NCI-H748 (cell line): Measurements from ENCODE around the gene SLC35E4.
"Not testable (repeated sequence)": the region's sequence is repeated elsewhere in the genome, so short reads cannot be mapped to it uniquely, and the experiment has no call there.

Experiments used
- DNase-seq: peaks from one replicate; lab custom pipeline; 2025; ENCODE audit not compliant: unreplicated experiment; lab: John Stamatoyannopoulos, UW

Gene SLC35E4, protein sequence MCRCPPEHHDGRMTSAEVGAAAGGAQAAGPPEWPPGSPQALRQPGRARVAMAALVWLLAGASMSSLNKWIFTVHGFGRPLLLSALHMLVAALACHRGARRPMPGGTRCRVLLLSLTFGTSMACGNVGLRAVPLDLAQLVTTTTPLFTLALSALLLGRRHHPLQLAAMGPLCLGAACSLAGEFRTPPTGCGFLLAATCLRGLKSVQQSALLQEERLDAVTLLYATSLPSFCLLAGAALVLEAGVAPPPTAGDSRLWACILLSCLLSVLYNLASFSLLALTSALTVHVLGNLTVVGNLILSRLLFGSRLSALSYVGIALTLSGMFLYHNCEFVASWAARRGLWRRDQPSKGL

DNA sequence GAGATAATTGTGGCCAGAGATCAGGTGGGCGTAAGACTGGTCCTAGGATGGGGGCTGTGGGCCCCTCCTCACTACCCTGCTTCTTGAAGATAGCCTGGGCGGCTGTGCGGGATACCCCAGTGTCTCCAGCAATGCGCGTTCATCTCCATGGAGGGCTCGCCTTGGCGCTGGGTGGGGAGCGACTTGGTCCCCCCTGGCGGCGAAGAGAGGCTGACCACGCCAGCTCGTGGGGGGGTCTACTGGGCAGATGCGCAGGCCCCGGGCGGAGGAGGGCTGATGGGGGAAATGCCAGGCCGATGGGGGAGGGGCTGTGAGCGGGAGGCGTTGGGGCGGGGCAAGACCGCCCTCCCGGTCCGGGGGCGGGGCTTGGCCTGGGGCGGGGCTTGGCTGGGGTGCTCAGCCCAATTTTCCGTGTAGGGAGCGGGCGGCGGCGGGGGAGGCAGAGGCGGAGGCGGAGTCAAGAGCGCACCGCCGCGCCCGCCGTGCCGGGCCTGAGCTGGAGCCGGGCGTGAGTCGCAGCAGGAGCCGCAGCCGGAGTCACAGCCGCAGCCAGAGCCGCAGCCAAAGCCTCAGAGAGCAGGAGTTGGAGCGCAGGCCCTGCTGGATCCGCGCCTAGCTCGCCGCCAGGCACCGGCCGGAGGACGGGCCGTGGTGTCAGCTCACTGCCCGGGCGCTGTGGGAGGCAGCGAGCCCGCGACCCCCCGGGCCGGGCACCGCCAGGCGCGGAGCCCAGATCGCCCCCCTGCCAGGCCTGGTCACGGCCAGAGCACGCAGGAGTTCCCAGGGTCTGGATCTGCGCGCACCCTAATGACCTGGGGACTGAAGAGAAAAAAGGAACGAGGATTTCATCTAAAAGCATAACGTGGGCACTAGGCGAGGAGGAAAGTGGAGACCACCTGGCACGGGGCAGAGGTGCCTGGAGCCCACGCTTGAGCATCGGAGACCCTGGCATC lies at the start of gene SLC35E4:
TSS of gene SLC35E4 (plus strand) at position 509 of the 953 bp plus-strand sequence. CDS start 670 bp downstream, outside the sequence.
- peak; percentile 83 for DNase-seq

DNA sequence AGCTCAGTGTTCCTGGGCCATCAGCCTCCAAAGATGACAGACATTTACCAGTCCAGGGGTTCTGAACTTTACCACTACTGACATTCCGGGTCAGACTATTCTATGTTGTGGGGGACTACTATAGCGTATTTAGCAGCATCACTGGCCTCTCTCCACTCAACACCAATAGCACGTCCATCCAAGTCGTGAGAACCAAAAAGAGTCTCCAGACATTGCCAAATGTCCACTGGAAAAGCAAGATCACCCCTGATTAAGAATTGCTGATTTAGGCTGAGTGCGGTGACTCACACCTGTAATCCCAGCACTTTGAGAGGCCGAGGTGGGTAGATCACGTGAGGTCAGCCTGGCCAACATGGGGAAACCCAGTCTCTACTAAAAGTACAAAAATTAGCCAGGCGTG lies 49.2 kb upstream of the SLC35E4 start:
- no peak for DNase-seq

DNA sequence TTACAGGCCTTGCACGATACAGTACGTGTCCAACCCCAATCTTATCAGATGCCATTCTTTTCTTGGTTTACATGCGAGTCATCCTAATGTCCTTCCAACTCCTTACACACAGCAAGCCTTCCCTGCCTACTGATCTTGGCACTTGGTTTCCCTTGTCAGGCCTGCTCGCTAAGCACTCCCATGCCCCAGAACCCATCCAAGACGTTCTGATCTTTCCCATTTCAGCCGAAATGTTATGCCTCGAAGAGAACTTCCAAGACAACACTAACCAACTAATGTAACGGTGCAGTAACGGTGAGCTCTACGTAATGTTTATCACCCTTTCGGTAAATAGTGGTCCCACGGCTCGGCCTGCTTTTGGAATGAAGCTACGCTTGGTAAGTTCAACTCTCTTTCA lies 44.4 kb upstream of the SLC35E4 start:
- no peak for DNase-seq

DNA sequence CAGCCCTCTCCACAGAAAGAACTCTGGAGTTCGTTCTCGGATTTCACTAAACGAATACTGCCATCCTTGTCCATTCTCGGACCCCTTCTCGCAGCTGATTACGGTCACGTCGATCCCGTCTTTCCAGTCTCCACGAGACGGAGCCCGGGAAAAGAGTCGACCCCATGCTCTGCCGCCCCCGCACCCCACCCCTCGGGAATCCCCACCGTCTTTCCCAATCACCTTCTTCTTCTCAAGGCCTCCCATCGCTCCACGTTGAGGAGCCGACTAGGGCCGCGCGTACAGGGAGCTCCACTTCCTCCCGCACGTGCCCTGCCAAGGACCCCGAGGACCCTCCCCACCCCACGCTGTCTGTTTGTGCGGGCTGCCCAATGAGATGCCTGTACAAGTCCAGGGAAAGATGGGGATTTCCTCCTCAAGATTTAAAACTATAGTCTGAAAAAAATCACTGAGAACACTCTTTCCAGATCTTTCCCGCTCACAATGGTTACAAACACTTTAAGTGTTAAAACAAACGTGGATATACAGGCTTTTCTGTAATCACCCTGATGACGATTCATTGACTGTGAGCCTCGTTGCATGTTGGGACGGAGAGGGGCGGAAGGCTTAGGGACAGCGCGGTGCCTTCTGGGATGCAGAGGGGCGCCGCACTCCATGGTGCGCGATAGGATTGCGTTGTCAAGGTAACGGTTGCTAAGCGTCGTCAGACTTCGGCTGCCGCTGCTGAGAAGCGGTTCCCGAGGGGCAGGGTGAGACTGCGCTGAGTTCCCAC lies 43.8 kb upstream of the SLC35E4 start, which contains the start of gene PES1:
TSS of gene PES1 (minus strand) at position 323 of the 772 bp plus-strand sequence. CDS start at position 246, 77 bp downstream.
- peak; percentile 98 for DNase-seq

DNA sequence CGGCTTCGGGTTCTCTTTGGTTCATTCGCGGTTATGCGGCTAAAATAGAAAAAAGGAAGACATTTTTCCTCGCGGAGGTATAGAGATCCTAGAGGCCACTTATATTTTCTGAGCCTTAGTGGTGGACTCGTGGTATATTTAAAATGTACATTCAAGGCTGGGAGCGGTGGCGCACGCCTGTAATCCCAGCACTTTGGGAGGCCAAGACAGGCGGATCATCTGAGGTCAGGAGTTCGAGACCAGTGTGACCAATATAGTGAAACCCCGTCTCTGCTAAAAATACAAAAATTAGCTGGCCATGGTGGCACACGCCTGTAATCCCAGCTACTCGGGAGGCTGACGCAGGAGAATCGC lies 43.2 kb upstream of the SLC35E4 start:
- DNase-seq: not testable (repeated sequence)

DNA sequence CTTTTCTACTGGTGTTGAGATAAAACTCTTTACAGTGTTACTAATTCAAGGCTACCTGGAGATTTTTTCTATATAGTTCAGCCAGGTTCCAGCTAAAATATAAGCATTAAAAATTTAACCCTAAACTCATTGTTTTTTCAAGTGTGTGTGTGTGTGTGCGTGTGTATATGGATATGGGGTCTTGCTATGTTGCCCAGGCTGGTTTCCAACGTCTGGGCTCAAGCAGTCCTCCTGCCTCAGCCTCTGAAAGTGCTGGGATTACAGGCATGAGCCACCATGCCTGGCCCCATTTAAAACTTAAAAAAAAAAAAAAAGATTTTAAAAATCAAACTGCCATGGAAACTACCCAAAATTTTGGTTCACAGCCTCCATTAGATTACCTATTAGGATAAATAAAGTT lies 39.4 kb upstream of the SLC35E4 start:
- no peak for DNase-seq

DNA sequence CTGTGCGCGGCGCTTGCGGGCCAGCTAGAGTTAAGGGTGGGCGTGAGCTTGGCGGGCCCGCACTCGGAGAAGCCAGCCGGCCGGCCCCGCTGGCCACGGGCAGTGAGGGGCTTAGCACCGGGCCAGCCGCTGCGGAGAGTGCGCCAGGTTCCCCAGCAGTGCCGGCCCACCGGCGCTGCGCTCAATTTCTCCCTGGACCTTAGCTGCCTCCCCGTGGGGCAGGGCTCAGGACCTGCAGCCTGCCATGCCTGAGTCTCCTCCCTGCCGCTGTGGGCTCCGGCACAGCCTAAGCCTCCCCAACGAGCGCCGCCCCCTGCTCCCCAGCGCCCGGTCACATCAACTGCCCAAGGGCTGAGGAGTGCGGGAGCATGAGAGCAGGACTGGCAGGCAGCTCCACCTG lies 38.7 kb upstream of the SLC35E4 start:
- no peak for DNase-seq

DNA sequence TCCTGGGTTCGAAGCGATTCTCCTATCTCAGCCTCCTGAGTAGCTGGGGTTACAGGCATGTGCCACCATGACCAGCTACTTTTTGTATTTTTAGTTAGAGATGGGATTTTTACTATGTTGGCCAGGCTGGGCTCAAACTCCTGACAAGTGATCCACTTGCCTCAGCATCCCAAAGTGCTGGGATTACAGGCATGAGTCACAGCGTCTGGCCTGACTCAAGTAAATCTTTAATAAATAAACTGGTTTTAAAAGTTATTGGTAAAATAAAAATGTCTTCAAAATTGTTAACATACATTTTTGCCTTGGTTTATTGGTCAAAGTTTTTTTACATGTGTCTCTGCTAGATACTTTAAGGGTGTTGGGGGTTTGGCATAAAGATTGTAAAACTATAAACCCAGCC lies 36.6 kb upstream of the SLC35E4 start:
- no peak for DNase-seq

DNA sequence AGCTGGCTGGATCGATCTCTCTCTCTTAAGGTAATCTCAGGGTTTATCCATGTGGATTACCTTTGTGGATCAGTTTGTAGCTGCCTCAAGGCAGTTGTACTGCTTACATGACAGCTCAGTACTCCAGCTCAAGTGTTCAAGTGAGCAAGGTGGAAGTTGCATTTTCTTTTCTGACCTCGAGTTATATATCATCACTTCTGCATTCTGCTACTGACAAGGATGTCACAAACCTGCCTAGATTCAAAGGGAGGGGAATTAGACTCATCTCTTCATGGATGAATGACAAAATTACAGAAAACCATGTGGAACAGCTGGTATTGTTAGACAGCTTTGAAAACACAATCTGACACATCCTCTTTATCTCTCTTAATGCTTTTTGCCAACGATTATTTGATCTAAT lies 34.7 kb upstream of the SLC35E4 start:
- DNase-seq: no peak

DNA sequence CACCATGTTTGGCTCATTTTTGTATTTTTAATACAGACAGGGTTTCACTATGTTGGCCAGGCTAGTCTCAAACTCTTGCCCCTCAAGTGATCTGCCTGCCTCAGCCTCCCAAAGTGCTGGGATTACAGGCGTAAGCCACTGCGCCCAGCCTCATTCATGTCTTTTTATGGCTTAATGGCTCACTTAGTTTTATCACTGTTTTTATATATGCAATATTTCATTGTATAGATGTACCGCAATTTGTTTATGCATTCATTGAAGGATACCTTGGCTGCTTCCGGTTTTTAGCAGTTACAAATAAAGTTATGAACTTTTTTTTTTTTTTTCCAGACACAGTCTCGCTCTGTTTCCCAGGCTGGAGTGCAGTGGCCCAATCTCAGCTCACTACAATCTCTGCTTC lies 34.1 kb upstream of the SLC35E4 start:
- DNase-seq: no peak

DNA sequence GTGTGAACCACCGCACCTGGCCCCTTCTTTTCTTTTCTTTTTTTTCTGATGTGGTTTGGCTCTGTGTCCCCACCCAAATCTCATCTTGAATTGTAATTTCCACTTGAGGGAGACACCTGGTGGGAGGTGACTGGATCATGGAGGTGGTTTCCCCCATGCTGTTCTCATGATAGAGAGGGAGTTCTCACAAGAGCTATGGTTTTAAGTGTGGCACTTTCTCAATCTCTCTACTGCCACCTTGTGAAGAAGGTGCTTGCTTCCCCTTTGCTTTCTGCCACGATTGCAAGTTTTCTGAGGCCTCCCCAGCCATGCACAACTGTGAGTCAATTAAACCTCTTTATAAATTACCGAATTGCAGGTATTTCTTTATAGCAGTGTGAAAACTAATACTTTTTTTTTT lies 33.5 kb upstream of the SLC35E4 start:
- peak; percentile 20 for DNase-seq

DNA sequence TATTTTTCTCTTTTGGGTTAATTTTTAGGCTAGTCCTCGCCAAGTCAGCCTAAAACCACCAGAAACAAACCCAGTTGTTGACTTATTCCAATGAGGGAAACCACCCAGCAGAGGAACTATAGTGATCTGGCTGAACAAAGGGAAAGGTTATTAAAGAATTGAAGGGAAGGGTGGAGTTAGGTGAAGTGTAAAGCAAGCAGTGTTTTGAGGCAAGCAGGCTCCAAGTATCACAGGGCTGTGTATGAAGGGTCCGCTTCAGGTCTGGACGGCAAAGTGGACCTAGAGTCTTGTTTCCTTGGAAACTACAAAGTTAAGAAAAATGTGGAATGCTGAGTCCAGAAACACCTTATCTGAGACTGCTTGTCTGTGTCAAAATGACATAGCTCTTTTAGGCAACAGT lies 31.8 kb upstream of the SLC35E4 start:
- no peak for DNase-seq

DNA sequence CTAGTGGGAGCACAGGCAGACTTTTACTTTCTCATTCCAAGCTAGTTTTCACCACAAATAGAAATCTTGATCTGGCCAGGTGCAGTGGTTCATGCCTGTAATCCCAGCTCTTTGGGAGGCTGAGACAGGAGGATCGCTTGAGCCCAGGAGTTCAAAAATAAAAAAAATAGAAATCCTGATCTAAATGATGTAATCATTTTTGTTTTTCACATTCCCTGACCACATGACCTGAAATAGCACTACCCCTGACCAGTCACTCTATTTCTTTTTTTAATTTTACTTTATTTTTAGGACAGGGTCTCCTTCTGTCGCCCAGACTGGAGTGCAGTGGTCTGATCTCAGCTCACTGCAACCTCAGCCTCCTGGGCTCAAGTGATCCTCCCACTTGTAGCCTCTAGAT lies 30.9 kb upstream of the SLC35E4 start:
- DNase-seq: no peak

DNA sequence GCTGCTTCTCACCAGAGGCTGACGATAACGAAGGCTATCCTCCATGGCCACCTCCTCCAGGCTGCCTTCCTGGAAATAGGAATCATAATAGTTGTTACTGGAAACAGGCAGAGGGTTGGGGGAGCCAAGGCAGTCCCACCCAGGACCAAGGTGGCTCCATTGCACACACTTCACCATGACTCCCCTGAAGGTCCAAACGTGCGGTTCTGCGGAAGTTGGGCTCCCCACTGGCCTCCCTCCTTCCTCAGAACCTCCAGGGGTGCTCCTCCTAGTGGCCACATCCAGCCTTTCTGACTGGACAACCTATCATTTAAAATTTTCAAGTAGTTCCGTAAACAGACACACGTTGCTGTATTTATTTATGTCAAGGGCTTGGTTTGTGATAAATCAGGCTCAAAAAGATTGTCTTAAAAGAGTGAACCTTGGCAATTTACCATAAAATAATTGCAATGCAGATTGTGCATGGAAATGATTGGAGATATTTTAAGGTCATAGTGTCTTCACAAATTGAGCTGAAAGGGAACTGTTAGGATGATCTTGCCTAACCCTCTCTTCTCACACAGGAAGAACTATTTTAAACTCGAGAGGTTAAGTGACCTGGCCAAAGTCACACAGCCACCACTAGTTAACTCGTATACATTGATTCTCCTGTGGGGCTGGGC lies 30.0 kb upstream of the SLC35E4 start:
- DNase-seq: peak; percentile 55

DNA sequence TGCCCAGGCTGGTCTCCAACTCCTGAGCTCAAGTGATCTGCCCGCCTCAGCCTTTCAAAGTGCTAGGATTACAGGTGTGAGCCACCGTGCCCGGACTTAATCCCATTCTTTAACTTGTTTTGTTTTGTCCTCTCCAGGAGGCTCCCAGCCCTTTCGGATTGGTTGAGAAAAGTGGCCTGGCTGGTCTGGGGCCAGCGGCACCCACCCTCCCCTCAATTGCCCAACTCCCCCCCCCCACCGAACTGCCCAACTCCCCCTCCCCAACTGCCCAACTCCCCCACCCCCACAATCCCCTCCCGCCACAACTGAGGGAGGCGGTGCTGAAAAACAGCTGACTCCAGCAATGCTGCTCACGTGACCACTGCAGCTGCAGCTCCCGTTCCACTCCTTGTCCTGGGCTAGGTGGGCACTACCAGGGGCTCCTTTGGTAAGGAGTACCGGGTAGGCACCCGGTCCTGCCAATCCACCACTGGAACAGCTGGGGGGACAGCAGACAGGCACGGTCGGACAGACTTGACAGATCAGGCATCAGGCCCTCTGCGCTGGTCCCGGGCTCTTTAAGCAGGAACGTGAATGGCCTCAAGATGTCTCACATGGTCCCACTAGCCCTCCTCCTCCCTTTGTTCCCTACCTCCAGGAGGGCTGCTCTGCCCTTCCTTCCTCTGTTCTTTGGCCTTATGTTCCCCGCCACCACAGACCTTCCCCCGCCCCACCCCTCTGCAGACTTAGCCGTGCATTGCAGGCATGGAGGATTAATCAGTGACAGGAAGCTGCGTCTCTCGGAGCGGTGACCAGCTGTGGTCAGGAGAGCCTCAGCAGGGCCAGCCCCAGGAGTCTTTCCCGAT lies 28.9 kb upstream of the SLC35E4 start, which contains the start of gene TCN2:
TSS of gene TCN2 (plus strand) at position 720 of the 845 bp plus-strand sequence. CDS start 158 bp downstream, outside the sequence.
- peak; percentile 83 for DNase-seq

DNA sequence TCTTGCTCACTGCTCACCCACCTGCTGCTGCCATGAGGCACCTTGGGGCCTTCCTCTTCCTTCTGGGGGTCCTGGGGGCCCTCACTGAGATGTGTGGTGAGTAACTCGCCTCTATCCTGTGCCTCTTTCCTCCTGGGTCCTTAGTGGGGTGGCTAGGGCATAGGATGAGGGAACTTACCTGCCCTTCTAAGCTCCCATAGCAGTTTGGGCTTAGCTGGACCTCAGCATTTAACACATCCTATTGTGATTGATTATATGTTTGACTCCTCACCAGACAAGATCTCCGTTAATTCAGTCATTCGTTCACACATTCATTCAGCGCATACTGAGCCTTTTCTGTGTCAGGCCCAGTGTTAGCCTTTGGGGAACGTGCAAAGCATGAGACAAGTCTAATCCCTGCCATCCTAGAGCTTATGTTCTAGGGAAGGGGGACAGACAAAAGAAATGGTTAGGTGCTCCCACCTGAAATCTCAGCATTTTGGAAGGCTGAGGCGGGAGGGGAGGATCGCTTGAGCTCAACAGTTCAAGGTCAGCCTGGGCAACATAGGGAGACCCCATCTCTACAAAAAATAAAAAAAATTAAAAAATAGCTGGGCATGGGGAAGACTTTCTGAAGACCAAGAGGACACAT lies 28.2 kb upstream of the SLC35E4 start:
- DNase-seq: no peak

DNA sequence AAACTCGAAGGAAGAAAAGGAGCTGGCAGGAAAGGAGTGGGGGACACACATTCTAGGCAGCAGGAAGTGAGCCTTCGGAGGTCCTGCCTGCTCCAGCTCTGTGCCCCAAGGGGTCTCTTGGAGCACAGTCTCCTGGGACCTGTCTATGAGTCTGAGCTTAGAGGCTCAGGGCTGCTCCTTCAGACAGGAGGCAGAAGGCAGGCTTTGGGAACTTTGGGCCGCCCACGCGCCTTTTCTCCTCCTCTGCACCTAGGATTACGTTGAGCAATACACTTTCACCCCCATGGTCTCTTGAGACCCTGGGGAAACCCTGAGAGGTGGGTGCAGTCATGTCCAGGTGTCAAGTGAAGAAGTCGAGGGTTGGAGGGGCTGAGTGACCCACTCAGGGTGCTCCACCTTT lies 27.6 kb upstream of the SLC35E4 start:
- no peak for DNase-seq

DNA sequence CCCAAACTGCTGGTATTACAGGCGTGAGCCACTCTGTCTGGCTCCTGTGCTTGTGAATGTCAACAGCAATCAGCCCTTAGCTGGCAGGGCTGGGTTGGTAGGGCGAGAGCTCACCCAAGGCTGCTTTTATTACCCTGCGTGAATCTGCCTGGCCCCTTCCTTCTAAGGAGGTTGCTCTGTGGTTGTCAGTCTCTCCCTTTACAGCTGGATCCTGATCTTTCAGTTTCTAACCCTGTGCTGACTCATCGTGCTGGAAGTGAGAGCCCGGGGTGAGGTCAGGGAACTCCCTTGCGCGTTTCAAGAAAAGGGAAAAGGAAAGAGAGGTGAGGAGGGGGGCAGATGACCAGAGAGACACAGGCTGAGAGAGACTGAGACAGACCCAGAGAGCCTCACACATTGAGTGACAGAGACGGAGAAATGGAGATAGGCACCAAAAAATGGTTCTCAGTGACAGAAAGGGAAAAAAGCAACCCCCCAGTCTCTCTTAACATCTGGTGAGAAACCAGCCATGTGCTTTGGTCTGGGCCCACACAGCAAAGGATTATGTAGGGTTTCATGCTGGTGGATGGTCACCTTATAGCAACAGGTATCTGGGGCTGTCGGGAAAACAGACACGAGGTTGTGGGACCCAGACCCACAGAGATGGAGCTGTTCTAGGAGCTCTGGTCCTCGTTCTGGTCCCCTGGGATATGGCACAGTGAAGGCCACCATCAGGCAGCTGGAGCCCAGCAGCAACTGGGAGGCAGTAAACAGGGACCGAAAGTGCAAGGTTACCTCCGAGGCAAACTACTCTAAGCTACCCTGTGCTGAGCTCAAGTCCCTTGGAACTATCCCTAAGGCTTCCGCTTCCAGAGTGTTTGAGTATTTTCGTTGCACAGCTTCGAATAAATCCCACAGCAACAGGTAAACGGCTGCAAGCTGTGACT lies 26.1 kb upstream of the SLC35E4 start:
- no peak for DNase-seq
